Ascending aorta (tissue), 2 donors: ENCODE measurements around the gene CDK14. TPM values are rescaled to one million over a fixed set of nuclear protein-coding genes. Genes with fewer than 3 reads are reported as not detected.

Experiments used
- DNase-seq, 2 donors: peaks; one replicate each; pipeline ENCODE4 v3.0.0-alpha.2; 2019; ENCODE audit warnings: low spot score in 2 of 2
- H3K27ac ChIP-seq, 2 donors: fragments of 200-600 bp; sonication (generic); one replicate each; pipeline ENCODE4 v1.5.1; 2016 to 2017; ENCODE audit warnings: mild to moderate bottlenecking in 1 of 2
- H3K27me3 ChIP-seq: fragments of 200-600 bp; sonication (generic); one replicate; pipeline ENCODE4 v1.5.1; 2017
- H3K36me3 ChIP-seq, 2 donors: fragments of 200-600 bp; sonication (generic); one replicate each; pipeline ENCODE4 v1.5.1; 2016
- H3K4me1 ChIP-seq, 2 donors: fragments of 200-600 bp; sonication (generic); one replicate each; pipeline ENCODE4 v1.5.1; 2016 to 2017; ENCODE audit warnings: mild to moderate bottlenecking in 1 of 2
- H3K4me3 ChIP-seq, 2 donors: fragments of 200-600 bp; sonication (generic); one replicate each; pipeline ENCODE4 v1.5.1; 2016 to 2017; ENCODE audit warnings: mild to moderate bottlenecking in 1 of 2
- H3K9me3 ChIP-seq, 2 donors: fragments of 200-600 bp; sonication (generic); one replicate each; pipeline ENCODE4 v1.5.1; 2016
- CTCF ChIP-seq, 3 experiments: fragments of 200-600 bp in 2 of 3; fragments of 450-650 bp in 1 of 3; sonication (generic) in 2 of 3; IDR thresholded peaks; one replicate each; pipeline ENCODE4 v1.5.1; 2016 to 2019; ENCODE audit warnings: antibody characterized with exemption in 3 of 3, mild to moderate bottlenecking in 1 of 3, moderate library complexity in 1 of 3
- intact Hi-C: fragments of 100-400 bp; cut with DNase I; formaldehyde crosslinking; loops from one replicate; pipeline ENCODE4 v1.15.1; 2023
- total RNA-seq: library from RNA; depleted of rRNA; stranded (reverse); fragments of >200 nt; gene quantifications from one replicate; pipeline ENCODE4 v1.1.0, GENCODE V29; 2016

Gene CDK14
- total RNA-seq, 1 donor from 2014 or later = 5.1 TPM

- Histone ChIP-seq H3K36me3 (no peaks in the 10 kb centered on the region), H3K27ac (no peak overlapping the region), H3K27me3 (no peaks in the 10 kb centered on the region), H3K4me3 (no peak overlapping the region), H3K9me3 (no peaks in the 10 kb centered on the region), H3K4me1 (no peaks in the 10 kb centered on the region)
- intact Hi-C loops = no loop called here
- no peak for DNase-seq
- no peak for TF ChIP-seq CTCF (IDR thresholded peaks at IDR 0.05)
These were observed 7.2 kb downstream of the CDK14 start for GRCh38 chr7:90603346-90603745.

GRCh38 chr7:90604383-90604782 is 8.3 kb downstream of the CDK14 start:
- Histone ChIP-seq H3K36me3 (no peaks in the 10 kb centered on the region), H3K9me3 (no peaks in the 10 kb centered on the region), H3K4me3 (no peak overlapping the region), H3K4me1 (no peaks in the 10 kb centered on the region), H3K27ac (no peak overlapping the region), H3K27me3 (no peaks in the 10 kb centered on the region)
- intact Hi-C loops = no loop called here
- TF ChIP-seq CTCF (IDR thresholded peaks at IDR 0.05) = no peak
- no peak for DNase-seq

- no peaks in the 10 kb centered on the region for H3K36me3 ChIP-seq
- DNase-seq = no peak
- no peak overlapping the region for H3K4me3 ChIP-seq
- H3K9me3 ChIP-seq = no peaks in the 10 kb centered on the region
- H3K4me1 ChIP-seq = no peaks in the 10 kb centered on the region
- H3K27ac ChIP-seq = no peak overlapping the region
- no peak for TF ChIP-seq CTCF (IDR thresholded peaks at IDR 0.05)
- H3K27me3 ChIP-seq = no peaks in the 10 kb centered on the region
- intact Hi-C loops = no loop called here
These were observed 8.9 kb downstream of the CDK14 start for GRCh38 chr7:90605055-90605454.

- Histone ChIP-seq H3K27me3 (no peaks in the 10 kb centered on the region), H3K4me3 (no peak overlapping the region), H3K9me3 (no peaks in the 10 kb centered on the region), H3K27ac (no peak overlapping the region), H3K36me3 (no peaks in the 10 kb centered on the region), H3K4me1 (no peaks in the 10 kb centered on the region)
- TF ChIP-seq CTCF (IDR thresholded peaks at IDR 0.05) = no peak
- intact Hi-C loops = no loop called here
- DNase-seq = no peak
These were observed 11.1 kb downstream of the CDK14 start for GRCh38 chr7:90607196-90607595.

GRCh38 chr7:90610105-90610504 is 14.0 kb downstream of the CDK14 start:
- no peaks in the 10 kb centered on the region for H3K4me1 ChIP-seq
- no peak overlapping the region for H3K4me3 ChIP-seq
- TF ChIP-seq CTCF (IDR thresholded peaks at IDR 0.05) = no peak
- H3K27ac ChIP-seq = no peak overlapping the region
- H3K9me3 ChIP-seq = no peaks in the 10 kb centered on the region
- intact Hi-C loops = no loop called here
- H3K27me3 ChIP-seq = no peaks in the 10 kb centered on the region
- H3K36me3 ChIP-seq = no peaks in the 10 kb centered on the region
- no peak for DNase-seq

GRCh38 chr7:90611115-90611514 is 15.0 kb downstream of the CDK14 start:
- Histone ChIP-seq H3K9me3 (no peaks in the 10 kb centered on the region), H3K27me3 (no peaks in the 10 kb centered on the region), H3K4me3 (no peak overlapping the region), H3K27ac (no peak overlapping the region), H3K36me3 (no peaks in the 10 kb centered on the region), H3K4me1 (no peaks in the 10 kb centered on the region)
- no peak for DNase-seq
- no peak for TF ChIP-seq CTCF (IDR thresholded peaks at IDR 0.05)
- intact Hi-C loops = no loop called here
